ENCODE data around the gene TMBIM6. TPM values are rescaled to one million over a fixed set of nuclear protein-coding genes. Genes with fewer than 3 reads are reported as not detected.

TMBIM6 gene
- polyA plus RNA-seq, 3 donors = 315 to 1,453 (median 1,396) TPM

DNA sequence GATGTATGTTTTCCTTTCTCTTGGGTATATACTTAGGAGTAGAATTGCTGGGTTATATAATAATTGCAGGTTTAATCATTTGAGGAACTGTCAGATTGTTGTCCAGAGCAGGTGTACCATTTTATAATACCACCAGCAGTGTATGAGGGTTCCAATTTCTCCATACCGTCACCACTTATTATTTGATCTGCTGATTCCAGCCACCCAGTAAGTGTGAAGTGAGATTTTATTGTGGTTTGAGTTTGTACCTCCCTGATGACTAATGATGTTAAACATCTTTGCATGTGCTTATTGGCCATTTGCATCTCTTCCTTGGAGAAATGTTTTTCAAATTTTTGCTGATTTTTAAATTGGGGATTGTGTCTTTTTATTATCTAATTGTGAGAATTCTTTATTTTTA lies 71.8 kb downstream of the TMBIM6 start:
- no peak overlapping the region for H3K9ac ChIP-seq (ENCODE audit: insufficient read depth, low read length, poor library complexity, severe bottlenecking)
- Mint-ChIP-seq H3K27ac (no peak overlapping the region), H3K27me3 (ENCODE audit: low read depth in 3 of 3) (no peaks in the 10 kb centered on the region), H3K4me1 (peaks cover 27% of the 10 kb centered on the region), H3K4me3 (no peak overlapping the region), H3K36me3 (peaks cover 41 to 44% of the 10 kb centered on the region in 2 donors), H3K9me3 (no peaks in the 10 kb centered on the region)
- intact Hi-C loops (cut with micrococcal nuclease) = no loop called here
- H3K36me3 ChIP-seq (replicated peaks in 1 of 2; ENCODE audit: control insufficient read depth in 1 of 2, insufficient read depth in 2 of 2, low read length in 2 of 2) = peaks cover 8 to 34% of the 10 kb centered on the region in 2 donors
- no CpG with 5 or more reads among the region's 1 CpG for WGBS (ENCODE audit: insufficient coverage)
- no peak overlapping the region for H3K27ac ChIP-seq (ENCODE audit: low read depth in 1 of 2, low read length in 2 of 2)
- H3K4me3 ChIP-seq (replicated peaks in 1 of 3; ENCODE audit: low read depth in 2 of 3, low read length in 3 of 3) = no peak overlapping the region
- no peak overlapping the region for H3K4me2 ChIP-seq (replicated peaks; ENCODE audit: extremely low read depth, low read length, poor library complexity, severe bottlenecking)
- H3K27me3 ChIP-seq (ENCODE audit: control insufficient read depth in 2 of 2, insufficient read depth in 2 of 2, low read length in 2 of 2) = no peaks in the 10 kb centered on the region
- H2AFZ ChIP-seq (ENCODE audit: insufficient read depth, low read depth, low read length, poor library complexity, severe bottlenecking) = no peak overlapping the region
- TF ChIP-seq, protein P1, sequence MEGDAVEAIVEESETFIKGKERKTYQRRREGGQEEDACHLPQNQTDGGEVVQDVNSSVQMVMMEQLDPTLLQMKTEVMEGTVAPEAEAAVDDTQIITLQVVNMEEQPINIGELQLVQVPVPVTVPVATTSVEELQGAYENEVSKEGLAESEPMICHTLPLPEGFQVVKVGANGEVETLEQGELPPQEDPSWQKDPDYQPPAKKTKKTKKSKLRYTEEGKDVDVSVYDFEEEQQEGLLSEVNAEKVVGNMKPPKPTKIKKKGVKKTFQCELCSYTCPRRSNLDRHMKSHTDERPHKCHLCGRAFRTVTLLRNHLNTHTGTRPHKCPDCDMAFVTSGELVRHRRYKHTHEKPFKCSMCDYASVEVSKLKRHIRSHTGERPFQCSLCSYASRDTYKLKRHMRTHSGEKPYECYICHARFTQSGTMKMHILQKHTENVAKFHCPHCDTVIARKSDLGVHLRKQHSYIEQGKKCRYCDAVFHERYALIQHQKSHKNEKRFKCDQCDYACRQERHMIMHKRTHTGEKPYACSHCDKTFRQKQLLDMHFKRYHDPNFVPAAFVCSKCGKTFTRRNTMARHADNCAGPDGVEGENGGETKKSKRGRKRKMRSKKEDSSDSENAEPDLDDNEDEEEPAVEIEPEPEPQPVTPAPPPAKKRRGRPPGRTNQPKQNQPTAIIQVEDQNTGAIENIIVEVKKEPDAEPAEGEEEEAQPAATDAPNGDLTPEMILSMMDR (IDR thresholded peaks at IDR 0.05) = no peak
- H3K79me2 ChIP-seq (ENCODE audit: insufficient read depth, low read length) = peaks cover 35% of the 10 kb centered on the region
- H3K4me1 ChIP-seq (ENCODE audit: control insufficient read depth in 1 of 2, insufficient read depth in 2 of 2, low read length in 2 of 2) = peaks cover 11% of the 10 kb centered on the region in 2 donors
- H4K20me1 ChIP-seq (ENCODE audit: insufficient read depth, low read length) = peaks cover 58% of the 10 kb centered on the region
- no peaks in the 10 kb centered on the region for H3K9me3 ChIP-seq (replicated peaks in 1 of 2; ENCODE audit: control insufficient read depth in 1 of 2, insufficient read depth in 1 of 2, low read length in 2 of 2)
- no peak for DNase-seq

Small RNA genes lying within 50 kb of the gene (small RNA-seq; reads per million reads assigned to genes)
- gene AC020612.2 (ENCODE audit: insufficient read length, low read depth) = not detected
- not detected for gene LSM6P2 (ENCODE audit: insufficient read length, low read depth)

Other genes starting within 250 kb of the TMBIM6 start
- gene KCNH3, start 202.5 kb upstream of the TMBIM6 start, polyA plus RNA-seq = 10 to 100 TPM in 1 of 3 donors, 1 to 10 TPM in 2; 1.3 to 18.2 (median 3.3) TPM
- 10 to 100 TPM; 50.3 to 88.8 (median 52.3) TPM for gene MCRS1, start 173.4 kb upstream of the TMBIM6 start, polyA plus RNA-seq
- not detected for gene FAM186B, start 135.9 kb upstream of the TMBIM6 start, polyA plus RNA-seq
- gene PRPF40B, start 118.0 kb upstream of the TMBIM6 start, polyA plus RNA-seq = 1 to 10 TPM in 1 of 3 donors, under 1 TPM in 2; 0.14 to 1.3 (median 0.57) TPM
- 1 to 10 TPM; 1.5 to 5.4 (median 1.7) TPM for gene FMNL3, start 34.2 kb upstream of the TMBIM6 start, polyA plus RNA-seq
- gene NCKAP5L, start 86.9 kb downstream of the TMBIM6 start, polyA plus RNA-seq = 10 to 100 TPM in 1 of 3 donors, 1 to 10 TPM in 2; 3.7 to 14.9 (median 6.8) TPM
- 1 to 10 TPM in 2 of 3 donors, under 1 TPM in 1; 0.71 to 1.2 (median 1.0) TPM for gene BCDIN3D, start 101.5 kb downstream of the TMBIM6 start, polyA plus RNA-seq
- gene FAIM2, start 162.3 kb downstream of the TMBIM6 start, polyA plus RNA-seq = not detected
- not detected for gene AQP2, start 209.2 kb downstream of the TMBIM6 start, polyA plus RNA-seq
- gene AQP5, start 220.3 kb downstream of the TMBIM6 start, polyA plus RNA-seq = not detected
- under 1 TPM in 1 of 3 donors, not detected in 2; 0.04 TPM for gene AQP6, start 231.4 kb downstream of the TMBIM6 start, polyA plus RNA-seq

All from CD14-positive monocyte (primary cell).